ENCODE data around the gene SIRPD. TPM values are rescaled to one million over a fixed set of nuclear protein-coding genes. Genes with fewer than 3 reads are reported as not detected.

The SIRPD gene
- total RNA-seq, 1 experiment from 2014 or later: not detected

- no TSS peak for BruUV-seq (replicated peaks)
- no peak overlapping the region for H3K4me3 Mint-ChIP-seq (ENCODE audit: unreplicated experiment)
- POLR2A ChIA-PET: no interaction called here
- no peak for DNase-seq
- Histone ChIP-seq H3K27me3 (replicated peaks; ENCODE audit: control insufficient read depth, insufficient read depth, low read length) (no peaks in the 10 kb centered on the region), H3K36me3 (ENCODE audit: control insufficient read depth, insufficient read depth, low read length) (no peaks in the 10 kb centered on the region), H3K4me1 (no peaks in the 10 kb centered on the region), H3K4me3 (ENCODE audit: low read depth, low read length) (no peak overlapping the region), H3K9me3 (no peaks in the 10 kb centered on the region)
- H3K4me1 Mint-ChIP-seq (ENCODE audit: low read depth, unreplicated experiment): no peaks in the 10 kb centered on the region
- intact Hi-C loops (cut with micrococcal nuclease; ENCODE audit: unreplicated experiment): no loop called here
- H3K36me3 Mint-ChIP-seq (ENCODE audit: insufficient read depth, unreplicated experiment): no peaks in the 10 kb centered on the region
- CTCF ChIA-PET: no interaction called here
- peaks cover 24% of the 10 kb centered on the region for H3K27me3 Mint-ChIP-seq (ENCODE audit: insufficient read depth, unreplicated experiment)
- TF ChIP-seq CTCF (IDR thresholded peaks at IDR 0.05; ENCODE audit: insufficient read depth in 1 of 2, low read depth in 1 of 2, low read length in 1 of 2, severe bottlenecking in 1 of 2, unreplicated experiment in 1 of 2): no peak
- no peak overlapping the region for H3K27ac Mint-ChIP-seq (ENCODE audit: unreplicated experiment)
- H3K9me3 Mint-ChIP-seq (ENCODE audit: unreplicated experiment): no peaks in the 10 kb centered on the region
Measured at GRCh38 chr20:1526896-1527295, 30.6 kb downstream of the SIRPD start.

- Mint-ChIP-seq H3K9me3 (ENCODE audit: unreplicated experiment) (no peaks in the 10 kb centered on the region), H3K4me1 (ENCODE audit: low read depth, unreplicated experiment) (no peaks in the 10 kb centered on the region), H3K36me3 (ENCODE audit: insufficient read depth, unreplicated experiment) (no peaks in the 10 kb centered on the region), H3K4me3 (ENCODE audit: unreplicated experiment) (no peak overlapping the region), H3K27me3 (ENCODE audit: insufficient read depth, unreplicated experiment) (peaks cover 30% of the 10 kb centered on the region), H3K27ac (ENCODE audit: unreplicated experiment) (no peak overlapping the region)
- Histone ChIP-seq H3K9me3 (no peaks in the 10 kb centered on the region), H3K36me3 (ENCODE audit: control insufficient read depth, insufficient read depth, low read length) (no peaks in the 10 kb centered on the region), H3K4me1 (no peaks in the 10 kb centered on the region), H3K4me3 (ENCODE audit: low read depth, low read length) (no peak overlapping the region), H3K27me3 (replicated peaks; ENCODE audit: control insufficient read depth, insufficient read depth, low read length) (no peaks in the 10 kb centered on the region; the same call in 1 of the 2 replicates)
- DNase-seq: no peak
- intact Hi-C loops (cut with micrococcal nuclease; ENCODE audit: unreplicated experiment): no loop called here
- BruUV-seq (replicated peaks): no TSS peak
- ChIA-PET POLR2A (no interaction called here), CTCF (no interaction called here)
- no peak for TF ChIP-seq CTCF (IDR thresholded peaks at IDR 0.05; ENCODE audit: insufficient read depth in 1 of 2, low read depth in 1 of 2, low read length in 1 of 2, severe bottlenecking in 1 of 2, unreplicated experiment in 1 of 2)
Measured at GRCh38 chr20:1526310-1526709, 31.2 kb downstream of the SIRPD start.

- no peaks in the 10 kb centered on the region; the same call in 1 of the 2 replicates for H3K27me3 ChIP-seq (replicated peaks; ENCODE audit: control insufficient read depth, insufficient read depth, low read length)
- no peaks in the 10 kb centered on the region for H3K36me3 Mint-ChIP-seq (ENCODE audit: insufficient read depth, unreplicated experiment)
- H3K27ac Mint-ChIP-seq (ENCODE audit: unreplicated experiment): no peak overlapping the region
- no peak overlapping the region for H3K4me3 ChIP-seq (ENCODE audit: low read depth, low read length)
- no peak overlapping the region for H3K4me3 Mint-ChIP-seq (ENCODE audit: unreplicated experiment)
- CTCF ChIA-PET: no interaction called here
- peaks cover 36% of the 10 kb centered on the region for H3K27me3 Mint-ChIP-seq (ENCODE audit: insufficient read depth, unreplicated experiment)
- H3K9me3 ChIP-seq: no peaks in the 10 kb centered on the region
- H3K4me1 Mint-ChIP-seq (ENCODE audit: low read depth, unreplicated experiment): no peaks in the 10 kb centered on the region
- DNase-seq: no peak
- no TSS peak for BruUV-seq (replicated peaks)
- H3K9me3 Mint-ChIP-seq (ENCODE audit: unreplicated experiment): no peaks in the 10 kb centered on the region
- intact Hi-C loops (cut with micrococcal nuclease; ENCODE audit: unreplicated experiment): no loop called here
- H3K36me3 ChIP-seq (ENCODE audit: control insufficient read depth, insufficient read depth, low read length): no peaks in the 10 kb centered on the region
- POLR2A ChIA-PET: no interaction called here
- no peak for TF ChIP-seq CTCF (IDR thresholded peaks at IDR 0.05; ENCODE audit: insufficient read depth in 1 of 2, low read depth in 1 of 2, low read length in 1 of 2, severe bottlenecking in 1 of 2, unreplicated experiment in 1 of 2)
- no peaks in the 10 kb centered on the region for H3K4me1 ChIP-seq
Measured at GRCh38 chr20:1524004-1524403, 33.5 kb downstream of the SIRPD start.

Measured in Caco-2 (cell line).